Left renal pelvis (tissue), 4 donors: Measurements from ENCODE around the gene FKBP1B. TPM values are rescaled to one million over a fixed set of nuclear protein-coding genes. Genes with fewer than 3 reads are reported as not detected.
"Not testable (repeated sequence)": the region's sequence is repeated elsewhere in the genome, so short reads cannot be mapped to it uniquely, and the experiment has no call there.

Source experiments
- DNase-seq, 4 donors: peaks; one replicate each; pipeline ENCODE4 v3.0.0-alpha.2; 2013; ENCODE audit warnings: low read depth in 4 of 4, low spot score in 3 of 4
- polyA plus RNA-seq, 4 donors: library from polyadenylated mRNA; unstranded; fragments of 120-200 nt; gene quantifications; one replicate each; pipeline ENCODE4 v1.2.1, GENCODE V29; 2013; ENCODE audit not compliant: insufficient read length in 4 of 4

Gene FKBP1B
- polyA plus RNA-seq, 4 donors: 5.9 to 13.4 (median 9.7) TPM

DNA sequence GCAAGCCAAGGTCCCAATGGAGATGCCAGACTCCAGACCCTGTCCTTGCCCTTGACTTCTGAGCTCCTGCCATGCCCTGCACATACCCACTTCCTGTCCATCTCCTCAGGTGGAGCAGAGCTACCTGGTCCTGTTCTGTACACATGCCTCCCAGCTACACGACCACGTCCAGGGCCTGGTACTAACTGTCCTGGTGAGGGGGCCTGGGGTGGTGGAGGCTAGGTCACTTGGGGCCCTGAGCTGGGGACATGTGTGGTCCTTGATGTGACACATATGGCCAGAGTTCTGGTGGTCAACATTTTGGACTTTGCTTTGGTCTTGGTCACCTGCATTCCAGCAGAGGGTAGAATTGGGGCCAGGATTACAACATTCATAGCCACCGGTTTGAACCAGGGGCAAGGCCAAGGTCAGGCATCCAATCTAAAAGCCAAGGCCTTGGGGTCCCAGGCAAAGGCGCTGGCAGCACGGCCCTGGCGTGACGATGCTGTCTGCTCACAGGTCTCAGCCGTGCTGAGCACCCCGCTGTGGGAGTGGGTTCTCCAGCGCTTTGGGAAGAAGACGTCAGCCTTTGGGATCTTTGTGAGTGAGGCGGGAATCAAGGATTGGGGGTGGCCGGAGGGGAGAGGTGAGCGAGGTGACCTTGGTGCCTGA, 27.1 kb upstream of the FKBP1B start:
- DNase-seq: no peak

DNA sequence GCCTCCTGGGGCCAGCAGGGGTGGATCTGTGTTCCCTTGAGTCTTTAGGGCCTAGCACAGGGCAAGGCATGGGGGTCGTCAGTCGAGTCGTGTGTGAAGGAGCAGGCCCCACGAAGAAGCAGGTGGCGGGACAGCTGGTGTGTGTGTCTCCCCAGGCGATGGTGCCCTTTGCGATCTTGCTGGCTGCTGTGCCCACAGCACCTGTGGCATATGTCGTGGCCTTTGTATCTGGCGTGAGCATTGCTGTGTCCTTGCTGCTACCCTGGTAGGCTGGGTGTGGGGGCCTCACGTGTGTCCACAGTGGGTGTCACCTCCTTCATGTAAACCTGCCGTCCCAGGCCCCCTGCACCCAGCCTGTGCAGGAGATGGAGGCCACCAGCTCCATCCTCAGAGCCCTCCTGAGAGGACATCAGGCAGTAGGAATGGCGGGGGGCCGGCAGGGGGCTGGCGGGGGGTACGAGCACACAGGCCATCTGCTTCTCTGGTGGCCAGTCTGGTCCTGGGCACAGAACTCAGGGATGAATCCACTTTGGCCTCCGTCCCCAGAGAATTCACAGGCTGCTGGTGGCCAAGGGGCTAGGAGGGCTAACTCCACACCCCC, 26.5 kb upstream of the FKBP1B start:
- DNase-seq: no peak

DNA sequence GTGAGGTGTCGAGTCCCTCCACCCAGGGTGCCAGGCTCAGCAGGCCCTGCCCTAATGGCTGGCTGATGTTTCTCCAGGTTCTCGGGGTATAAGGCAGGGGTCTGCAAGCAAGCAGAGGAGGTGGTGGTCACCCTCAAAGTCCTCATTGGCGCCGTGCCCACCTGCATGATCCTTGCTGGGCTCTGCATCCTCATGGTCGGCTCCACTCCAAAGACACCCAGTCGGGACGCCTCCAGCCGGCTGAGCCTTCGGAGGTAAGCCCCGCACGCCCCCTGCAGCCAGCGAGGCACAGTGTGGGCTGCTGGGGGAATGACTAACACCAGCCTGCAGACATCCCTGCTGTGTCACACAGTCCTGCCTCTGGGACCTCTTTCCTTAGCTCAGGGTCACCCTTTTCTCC, 25.5 kb upstream of the FKBP1B start:
- DNase-seq: no peak

DNA sequence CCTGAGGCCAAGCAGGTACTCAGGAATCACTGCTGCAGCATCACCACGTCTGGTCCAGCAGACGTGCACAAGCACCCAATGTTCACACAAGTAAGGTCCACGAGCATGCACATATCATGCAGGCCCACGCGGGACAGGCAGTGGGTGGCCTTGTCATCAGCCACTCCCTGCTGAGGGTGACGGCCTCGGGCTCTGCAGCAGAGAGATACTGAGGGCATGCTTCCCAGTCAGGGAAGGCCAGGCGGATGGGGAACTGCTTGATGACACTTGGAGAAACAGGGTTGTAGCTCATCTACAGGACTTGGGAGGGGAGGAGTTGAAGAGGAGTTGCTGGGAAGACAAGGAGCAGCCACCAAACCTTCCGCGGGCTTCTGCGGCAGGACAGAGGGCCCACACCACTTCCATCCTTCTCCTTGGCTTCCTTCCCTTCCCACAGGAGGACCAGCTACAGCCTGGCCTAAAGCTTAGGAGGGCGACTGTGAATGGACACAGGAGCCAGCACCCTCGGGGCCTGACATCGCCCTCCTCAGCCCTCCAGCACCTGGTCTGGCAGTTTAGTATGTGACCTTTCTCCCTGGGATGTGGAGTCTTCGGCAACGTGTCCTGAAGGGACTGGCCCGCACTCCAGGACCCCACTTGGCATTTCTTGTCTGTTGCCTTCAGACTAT, 24.4 kb upstream of the FKBP1B start:
- DNase-seq: no peak

DNA sequence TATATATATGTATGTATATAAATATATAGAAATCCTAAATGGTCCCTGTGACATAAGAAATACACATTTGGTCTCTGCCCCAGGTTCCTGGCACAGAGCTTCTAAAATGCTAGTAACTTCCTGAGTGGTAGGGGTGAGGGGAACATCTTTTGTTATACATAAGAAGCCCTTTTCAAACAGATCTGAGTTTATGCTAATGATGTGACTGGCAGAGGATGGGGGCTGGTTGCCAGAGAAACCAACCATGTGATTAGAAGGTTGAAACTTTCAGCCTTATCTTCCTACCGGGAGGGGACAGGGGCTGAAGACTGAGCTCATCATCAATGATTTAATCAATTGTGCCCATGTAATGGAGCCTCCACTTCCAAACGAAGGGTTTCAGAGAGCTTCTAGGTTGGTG, 23.3 kb upstream of the FKBP1B start:
- DNase-seq: no peak

DNA sequence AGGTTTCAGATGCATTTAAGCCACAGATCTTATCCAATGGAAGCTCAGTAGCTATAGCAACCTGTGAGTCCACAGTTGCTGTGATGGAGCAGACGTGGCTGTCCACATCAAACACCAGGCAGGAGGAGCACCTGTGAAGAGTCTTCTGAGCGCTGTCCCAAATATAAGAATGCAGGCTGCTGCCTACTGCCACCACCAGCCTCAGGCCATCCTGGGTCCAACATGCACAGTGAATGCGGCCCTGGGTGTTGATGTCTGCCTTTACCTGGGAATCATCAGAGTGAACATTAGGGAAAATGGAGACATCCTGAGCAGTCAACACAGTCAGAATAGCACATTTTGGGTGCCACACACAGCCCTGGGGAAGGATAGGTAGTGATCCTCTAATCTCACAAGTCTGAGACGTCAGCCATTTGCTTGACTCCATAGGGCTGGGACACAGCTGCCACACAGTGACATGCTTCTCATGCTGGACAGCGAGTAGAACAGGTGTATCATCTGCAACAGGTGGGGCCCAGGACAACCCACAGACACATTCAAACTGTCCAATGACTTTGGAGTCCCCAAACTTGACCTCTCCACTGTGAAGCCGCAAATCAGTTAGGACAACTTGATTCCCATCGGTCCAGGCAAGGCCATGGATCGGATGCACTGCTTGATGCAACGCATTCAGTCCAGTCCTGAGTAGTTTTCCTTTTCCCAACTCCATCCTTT, 10.6 kb upstream of the FKBP1B start:
- no peak for DNase-seq

DNA sequence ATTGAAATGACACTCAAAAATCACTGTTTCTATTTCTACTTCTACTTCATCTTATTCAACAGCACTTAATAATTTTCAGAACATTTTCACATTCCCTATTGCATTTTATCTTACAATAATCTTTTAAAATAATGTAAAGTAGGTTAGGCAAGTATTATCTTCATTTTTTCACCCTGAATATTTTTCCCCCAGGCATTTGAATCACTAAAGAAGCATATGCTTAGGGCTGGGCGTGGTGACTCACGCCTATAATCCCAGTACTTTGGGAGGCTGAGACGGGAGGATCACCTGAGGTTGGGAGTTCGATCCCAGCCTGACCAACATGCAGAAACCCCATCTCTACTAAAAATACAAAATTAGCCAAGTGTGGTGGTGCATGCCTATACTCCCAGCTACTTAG, 9.0 kb upstream of the FKBP1B start:
- no peak for DNase-seq

DNA sequence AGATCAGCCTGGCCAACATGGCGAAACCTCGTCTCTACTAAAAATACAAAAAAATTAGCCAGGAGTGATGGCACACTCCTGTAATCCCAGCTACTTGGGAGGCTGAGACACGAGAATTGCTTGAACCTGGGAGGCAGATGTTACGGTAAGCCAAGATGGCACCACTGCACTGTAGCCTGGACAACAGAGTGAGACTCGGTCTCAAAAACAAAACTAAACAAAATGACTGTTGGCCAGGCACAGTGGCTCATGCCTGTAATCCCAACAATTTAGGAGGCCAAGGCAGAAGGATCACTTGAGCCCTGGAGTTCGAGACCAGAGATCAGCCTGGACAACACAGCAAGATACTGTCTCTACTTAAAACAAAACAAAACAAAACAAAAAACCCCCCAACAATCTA, 6.4 kb upstream of the FKBP1B start:
- DNase-seq: not testable (repeated sequence)

DNA sequence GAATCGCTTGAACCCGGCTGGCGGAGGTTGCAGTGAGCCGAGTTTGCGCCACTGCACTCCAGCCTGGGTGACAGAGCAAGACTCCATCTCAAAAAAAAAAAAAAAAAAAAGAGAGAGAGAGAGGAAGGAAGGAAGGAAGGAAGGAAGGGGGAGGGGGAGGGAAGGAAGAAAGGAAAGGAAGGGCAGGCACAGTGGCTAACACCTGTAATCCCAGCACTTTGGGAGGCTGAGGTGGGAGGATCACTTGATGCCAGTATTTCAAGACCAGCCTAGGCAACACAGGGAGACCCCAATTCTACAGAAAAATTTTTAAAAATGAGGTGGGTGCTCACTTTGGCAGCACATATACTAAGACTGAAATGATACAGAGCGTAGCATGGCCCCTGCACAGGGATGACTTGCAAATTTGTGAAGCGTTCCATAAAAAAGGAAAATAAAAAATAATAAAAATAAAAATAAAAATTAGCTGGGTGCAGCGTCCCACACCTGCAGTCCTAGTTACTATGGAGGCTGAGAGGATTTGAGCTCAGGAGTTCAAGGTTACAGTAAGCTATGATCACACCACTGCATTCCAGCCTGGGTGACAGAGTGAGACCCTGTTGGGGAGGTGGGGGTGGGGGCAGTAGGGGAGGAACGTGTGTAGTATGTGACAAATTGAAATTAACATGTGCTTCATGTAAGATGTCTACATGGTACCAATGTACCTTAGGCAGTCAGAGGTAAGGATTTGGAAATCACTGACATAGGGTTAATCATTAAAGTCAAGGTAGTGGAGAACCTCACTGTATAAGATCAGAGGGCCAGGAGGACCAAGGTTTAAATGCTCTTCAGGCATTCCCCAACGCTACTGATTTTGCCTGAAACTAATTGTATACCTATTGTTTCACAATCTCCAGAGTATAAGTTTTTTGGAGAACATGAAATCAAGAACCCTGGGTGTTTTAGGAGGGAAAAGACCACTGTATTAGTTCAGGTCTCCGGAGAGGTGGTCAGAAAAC, 3.7 kb upstream of the FKBP1B start:
- DNase-seq: no peak

DNA sequence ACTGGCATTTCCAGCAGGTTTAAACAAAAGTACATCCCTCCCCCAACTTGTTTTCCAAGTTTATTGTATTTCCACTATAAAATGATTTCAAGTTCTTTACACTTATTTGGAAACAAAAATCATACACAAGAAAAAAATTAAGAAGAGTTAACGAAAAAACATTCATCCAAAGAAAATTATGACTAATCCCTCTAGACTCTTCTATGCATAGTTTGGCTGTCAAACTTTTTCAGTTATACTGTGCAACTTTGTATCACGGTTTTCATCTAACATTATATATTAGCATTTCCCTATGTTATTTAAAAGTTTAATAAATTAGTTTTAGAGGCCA, 3.0 kb upstream of the FKBP1B start:
- no peak for DNase-seq

DNA sequence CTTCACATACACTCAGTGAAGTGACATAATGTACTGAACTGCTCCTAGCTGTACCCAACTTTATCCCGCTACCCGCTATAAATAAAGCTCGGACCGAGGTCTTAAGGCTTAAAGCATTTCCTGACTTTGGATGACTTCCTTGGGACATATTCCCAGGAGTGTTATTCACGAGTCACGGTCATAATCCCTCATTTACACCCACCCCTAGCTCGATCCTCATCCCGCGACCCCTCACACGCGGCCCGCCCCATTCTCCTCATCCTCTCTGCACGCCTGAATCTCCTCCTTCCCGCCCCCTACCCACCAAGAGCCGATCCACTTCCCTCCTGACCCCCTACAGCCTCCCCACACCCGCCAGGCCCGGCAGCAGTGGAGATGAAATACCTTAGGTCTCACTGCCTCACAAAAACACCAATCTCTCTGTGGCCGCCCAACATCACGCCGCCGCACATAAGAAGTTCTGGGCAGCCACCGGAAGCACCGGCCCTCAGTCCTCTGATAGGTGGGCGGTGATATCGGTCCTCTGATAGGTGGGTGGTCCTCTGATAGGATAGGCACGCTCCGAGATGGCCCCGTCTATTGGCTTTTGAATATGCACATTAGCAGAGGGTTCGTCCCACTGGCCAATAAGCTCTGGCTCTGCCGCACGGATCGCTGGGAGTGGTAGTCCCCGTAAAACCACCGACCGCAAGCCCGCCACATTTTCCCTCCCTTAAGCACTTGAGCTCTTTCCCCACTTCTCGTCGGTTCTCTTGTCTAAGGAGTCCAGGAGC, 2.4 kb upstream of the FKBP1B start, which contains the start of gene WDCP:
Gene WDCP (minus strand): TSS at position 462 of the 773 bp plus-strand sequence. CDS start 7,897 bp downstream, outside the sequence.
- peak; percentile 84 to 96 (median 92) for DNase-seq

DNA sequence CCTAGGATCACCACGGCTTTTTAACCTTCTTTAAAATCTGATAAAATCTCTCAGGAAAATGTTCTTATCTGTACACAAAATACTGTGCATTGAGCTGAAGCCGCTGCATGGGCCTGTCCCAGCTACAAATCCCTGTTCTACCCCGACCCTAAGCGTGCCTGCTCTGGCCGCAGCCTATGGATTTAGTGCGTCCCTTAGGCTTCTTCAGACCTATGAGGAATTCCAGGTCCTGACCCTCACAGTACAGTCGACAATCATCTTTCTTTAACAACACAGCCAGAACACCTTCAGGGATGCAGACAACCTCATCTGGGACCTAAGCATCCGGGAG, 1.9 kb upstream of the FKBP1B start:
- no peak for DNase-seq

DNA sequence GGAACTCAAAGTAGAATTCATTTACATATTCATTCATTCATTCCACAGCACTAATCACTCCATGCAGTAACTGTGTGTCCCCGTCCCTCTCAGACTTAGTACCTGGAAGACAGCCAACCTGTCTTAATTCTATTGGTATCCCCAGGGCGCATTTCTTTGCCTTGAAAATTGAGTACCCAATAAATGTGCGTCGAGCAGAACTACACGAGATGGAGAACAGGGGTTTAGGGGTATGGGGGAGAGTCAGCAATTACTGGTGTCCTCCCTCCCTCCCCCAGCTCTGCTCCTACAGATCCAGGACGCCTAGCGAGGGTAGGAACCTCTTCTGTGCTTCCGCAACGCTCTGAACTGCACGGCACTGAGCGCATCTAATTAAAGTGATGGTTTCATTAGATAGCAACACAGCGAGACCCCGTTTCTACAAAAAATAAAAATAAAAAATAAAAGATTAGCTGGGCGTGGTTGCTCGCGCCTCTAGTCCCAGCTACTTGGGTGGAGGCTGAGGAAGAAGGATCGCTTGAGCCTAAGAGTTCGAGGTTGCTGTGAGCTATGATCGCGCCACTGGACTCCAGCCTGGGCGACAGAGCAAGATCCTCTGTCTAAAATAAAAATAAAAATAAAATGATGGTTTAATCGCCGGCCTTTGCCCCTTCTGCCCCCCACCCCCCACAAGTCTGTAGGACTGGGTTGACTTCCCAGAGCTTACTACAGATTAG, 614 bp upstream of the FKBP1B start:
- no peak for DNase-seq

DNA sequence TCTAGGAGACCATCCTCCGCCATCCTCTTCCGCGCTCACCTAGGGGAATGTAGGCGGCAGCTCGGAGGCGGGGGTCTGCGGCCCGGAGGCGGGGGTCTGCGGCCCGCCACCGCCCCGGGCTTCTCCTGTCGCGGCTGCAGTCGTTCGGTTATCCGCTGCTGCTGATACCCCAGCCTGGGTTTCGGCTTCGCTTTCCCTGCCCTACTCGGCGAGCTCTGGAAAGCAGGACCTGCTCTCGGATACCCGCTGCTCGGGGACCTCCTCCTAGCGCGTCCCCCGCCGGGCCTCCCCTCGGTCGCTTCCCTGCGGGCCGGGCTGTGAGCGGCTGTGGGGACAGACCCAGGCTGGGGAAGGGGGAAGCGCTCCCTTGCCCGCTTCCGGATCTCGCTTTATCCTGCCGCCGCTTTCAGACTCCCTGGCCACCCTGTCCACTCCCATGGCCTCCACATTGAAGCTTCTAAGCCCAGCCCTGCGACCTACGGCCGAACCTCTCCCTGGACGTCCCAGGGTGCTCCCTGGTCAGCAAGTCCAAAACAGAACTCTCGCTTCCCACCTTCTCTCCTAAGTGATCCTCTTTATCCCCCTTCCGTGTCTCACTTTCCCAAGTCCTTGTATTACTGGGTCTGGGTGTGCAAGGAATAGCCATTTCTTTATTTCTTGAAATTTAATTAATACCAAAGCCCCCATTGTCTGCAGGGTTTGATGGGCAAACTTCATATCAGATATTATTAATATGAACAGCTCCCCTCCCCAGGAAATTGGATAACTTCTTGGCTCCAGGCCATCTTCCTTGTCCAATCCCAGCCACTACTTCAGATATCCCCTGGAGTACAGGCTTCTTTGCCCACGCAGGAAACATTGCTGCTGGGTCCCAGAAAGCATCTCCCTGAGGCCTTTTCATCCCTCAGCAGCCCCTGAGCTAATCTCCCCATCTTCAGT, 769 bp downstream of the FKBP1B start:
- peak in 1 of 4 donors; percentile 9 for DNase-seq

DNA sequence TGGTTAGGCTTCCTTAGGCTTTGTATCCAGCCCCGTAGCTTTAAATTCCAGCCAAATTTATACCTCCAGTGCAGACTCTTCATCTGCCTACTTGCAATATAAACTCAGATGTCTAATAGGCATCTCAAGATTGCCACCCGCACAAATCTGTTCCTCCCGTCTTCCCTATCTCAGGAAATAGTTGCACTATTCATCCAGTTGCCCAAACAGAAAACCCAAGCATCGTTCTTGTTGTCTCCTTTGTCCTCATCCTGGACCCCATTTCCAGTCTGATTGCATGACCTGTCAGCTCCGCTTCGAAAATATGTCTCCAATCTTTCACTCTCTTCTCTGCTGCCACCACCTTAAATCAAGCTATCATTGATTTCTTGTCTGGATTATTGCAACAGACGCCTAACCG, 2.3 kb downstream of the FKBP1B start:
- DNase-seq: no peak

DNA sequence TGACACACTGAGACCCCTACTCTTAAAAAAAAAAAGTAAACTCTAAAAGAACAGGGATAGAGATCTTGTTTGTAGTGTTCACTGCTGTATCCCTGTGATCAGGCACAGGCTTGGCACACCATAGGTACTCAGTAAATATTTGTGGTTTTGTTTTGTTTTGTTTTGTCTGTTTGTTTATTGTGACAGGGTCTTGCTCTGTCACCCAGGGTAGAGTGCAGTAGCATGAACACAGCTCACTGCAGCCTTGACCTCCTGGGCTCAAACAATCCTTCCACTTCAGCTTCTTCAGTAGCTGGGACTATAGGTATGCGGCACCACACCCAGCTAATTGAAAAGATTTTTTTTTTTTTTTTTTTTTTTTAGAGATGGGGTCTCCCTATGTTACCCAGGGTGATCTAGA, 3.4 kb downstream of the FKBP1B start:
- DNase-seq: no peak

DNA sequence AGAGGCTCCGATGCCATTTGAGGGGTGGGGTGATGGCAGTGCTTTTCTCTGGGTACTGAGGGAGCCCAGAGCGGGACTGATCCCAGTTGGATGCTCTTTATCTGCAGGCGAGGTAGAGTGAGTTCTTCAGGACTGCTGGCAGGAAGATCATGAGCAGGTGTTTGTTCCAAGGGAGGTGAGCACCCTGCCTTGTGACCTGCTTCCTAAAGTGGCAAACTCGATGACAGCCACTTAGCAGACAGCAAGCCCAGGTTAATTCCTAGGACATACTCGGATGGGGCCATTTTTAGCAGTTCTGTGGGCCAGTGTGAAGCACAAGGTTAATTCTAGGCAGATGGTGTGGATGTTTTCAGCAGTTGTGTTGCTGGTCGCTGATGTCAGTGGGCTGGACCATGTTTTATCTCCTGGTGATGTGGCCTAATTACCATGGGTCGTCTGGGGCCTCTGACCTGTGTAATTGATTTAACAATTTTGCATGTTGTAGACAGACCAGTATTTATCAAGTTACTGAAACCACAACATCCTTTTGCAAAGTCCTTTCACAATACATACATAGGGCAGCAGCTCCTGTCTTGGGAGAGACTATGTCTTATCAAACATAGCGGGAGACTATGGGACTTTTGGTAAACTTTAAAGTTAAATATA, 4.9 kb downstream of the FKBP1B start:
- no peak for DNase-seq

DNA sequence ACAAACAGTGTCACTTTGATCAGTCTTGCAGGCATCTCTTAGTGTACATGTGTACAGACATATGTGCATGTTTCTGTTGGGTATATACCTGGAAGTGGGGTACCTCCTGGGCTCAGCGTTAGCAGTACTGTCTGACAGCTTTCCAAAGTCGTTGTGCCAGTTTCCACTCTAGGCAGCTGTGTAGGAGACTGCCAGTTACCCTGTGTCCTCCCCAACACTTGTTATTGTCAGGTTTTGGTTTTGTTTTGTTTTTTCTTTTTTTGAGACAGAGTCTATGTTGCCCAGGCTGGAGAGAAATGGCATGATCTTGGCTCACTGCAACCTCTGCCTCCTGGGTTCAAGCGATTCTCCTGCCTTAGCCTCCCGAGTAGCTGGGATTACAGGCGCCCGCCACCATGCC, 6.2 kb downstream of the FKBP1B start:
- DNase-seq: no peak
